Left ventricle myocardium inferior (tissue), 1 donor: ENCODE results near the gene MPND. TPM values are rescaled to one million over a fixed set of nuclear protein-coding genes. Genes with fewer than 3 reads are reported as not detected.

Experiments
- DNase-seq: peaks from one replicate; pipeline ENCODE4 v3.0.0-alpha.2; 2020
- H3K27ac ChIP-seq: fragments of 200-600 bp; replicated peaks from 2 replicates; pipeline ENCODE4 v1.8.0; 2021
- H3K27me3 ChIP-seq: fragments of 200-600 bp; 2 replicates; pipeline ENCODE4 v1.8.0; 2021; ENCODE audit warnings: low read depth
- H3K36me3 ChIP-seq: fragments of 200-600 bp; 2 replicates; pipeline ENCODE4 v1.8.0; 2021
- H3K4me1 ChIP-seq: fragments of 200-600 bp; 2 replicates; pipeline ENCODE4 v1.8.0; 2021
- H3K4me3 ChIP-seq: fragments of 200-600 bp; 2 replicates; pipeline ENCODE4 v1.8.0; 2021; ENCODE audit warnings: mild to moderate bottlenecking, moderate library complexity
- H3K9me3 ChIP-seq: fragments of 200-600 bp; replicated peaks from 2 replicates; pipeline ENCODE4 v1.8.0; 2021
- intact Hi-C: fragments of 100-400 bp; cut with micrococcal nuclease; formaldehyde crosslinking; loops from one replicate; pipeline ENCODE4 v1.11.0; 2022
- total RNA-seq: library from RNA; stranded (reverse); fragmentation: NEBNext Ultra II Directional; extraction: Animal tissue kit (Norgen Biotek cat#: 25700); gene quantifications from one replicate; pipeline ENCODE4 v1.2.1, GENCODE V29; 2021
- TF ChIP-seq, protein P1 (sequence below): fragments of 200-600 bp; IDR thresholded peaks from 2 replicates; pipeline ENCODE4 v1.8.0; 2021; ENCODE audit warnings: antibody characterized with exemption, mild to moderate bottlenecking, borderline replicate concordance
- donor health status: DM: no; HTN: yes; CAD: no; lungs with severe emphysema.

The MPND gene
- total RNA-seq, 1 donor from 2014 or later = 19.2 TPM

- Histone ChIP-seq H3K4me3 (no peak overlapping the region), H3K27ac (no peak overlapping the region), H3K4me1 (peaks cover 7% of the 10 kb centered on the region), H3K36me3 (peaks cover 7% of the 10 kb centered on the region), H3K27me3 (no peaks in the 10 kb centered on the region), H3K9me3 (no peaks in the 10 kb centered on the region)
- intact Hi-C loops = no loop called here
- TF ChIP-seq, protein P1, sequence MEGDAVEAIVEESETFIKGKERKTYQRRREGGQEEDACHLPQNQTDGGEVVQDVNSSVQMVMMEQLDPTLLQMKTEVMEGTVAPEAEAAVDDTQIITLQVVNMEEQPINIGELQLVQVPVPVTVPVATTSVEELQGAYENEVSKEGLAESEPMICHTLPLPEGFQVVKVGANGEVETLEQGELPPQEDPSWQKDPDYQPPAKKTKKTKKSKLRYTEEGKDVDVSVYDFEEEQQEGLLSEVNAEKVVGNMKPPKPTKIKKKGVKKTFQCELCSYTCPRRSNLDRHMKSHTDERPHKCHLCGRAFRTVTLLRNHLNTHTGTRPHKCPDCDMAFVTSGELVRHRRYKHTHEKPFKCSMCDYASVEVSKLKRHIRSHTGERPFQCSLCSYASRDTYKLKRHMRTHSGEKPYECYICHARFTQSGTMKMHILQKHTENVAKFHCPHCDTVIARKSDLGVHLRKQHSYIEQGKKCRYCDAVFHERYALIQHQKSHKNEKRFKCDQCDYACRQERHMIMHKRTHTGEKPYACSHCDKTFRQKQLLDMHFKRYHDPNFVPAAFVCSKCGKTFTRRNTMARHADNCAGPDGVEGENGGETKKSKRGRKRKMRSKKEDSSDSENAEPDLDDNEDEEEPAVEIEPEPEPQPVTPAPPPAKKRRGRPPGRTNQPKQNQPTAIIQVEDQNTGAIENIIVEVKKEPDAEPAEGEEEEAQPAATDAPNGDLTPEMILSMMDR = peak; percentile 89
- DNase-seq = no peak
Measured at GRCh38 chr19:4352701-4353121, 9.3 kb downstream of the MPND start.

DNA sequence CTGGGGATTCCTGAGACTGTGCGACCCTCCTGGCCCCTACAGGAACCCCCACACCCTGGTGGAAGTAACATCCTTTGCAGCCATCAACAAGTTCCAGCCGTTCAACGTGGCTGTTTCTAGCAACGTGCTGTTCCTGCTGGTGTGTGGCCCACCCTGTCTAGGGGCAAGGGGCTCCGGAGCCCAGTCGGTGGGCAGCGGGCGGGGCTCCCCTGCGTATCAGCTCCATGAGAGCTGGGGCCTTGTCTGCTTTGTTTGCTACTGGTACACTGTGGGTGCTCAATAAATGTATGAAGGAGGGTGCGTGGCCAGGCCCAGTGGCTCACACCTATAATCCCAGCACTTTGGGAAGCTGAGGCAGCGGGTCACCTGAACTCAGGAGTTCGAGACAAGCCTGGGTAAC lies 10.9 kb downstream of the MPND start:
- DNase-seq = no peak

DNA sequence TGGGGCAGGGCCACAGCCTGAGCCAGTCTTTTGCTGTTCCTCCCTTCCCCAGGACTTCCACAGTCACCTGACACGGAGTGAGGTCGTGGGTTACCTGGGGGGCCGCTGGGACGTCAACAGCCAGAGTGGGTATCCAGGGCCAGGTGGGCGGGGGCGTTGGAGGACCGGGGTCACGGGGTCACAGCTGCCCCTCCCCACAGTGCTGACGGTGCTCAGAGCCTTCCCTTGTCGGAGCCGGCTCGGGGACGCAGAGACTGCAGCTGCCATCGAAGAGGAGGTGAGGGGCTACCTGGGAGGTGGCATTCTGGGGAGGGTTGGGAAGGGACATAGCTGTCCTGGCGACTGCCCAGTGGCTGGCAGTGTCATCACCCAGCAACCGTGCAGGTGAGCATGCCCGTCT lies 11.5 kb downstream of the MPND start:
- H3K27me3 ChIP-seq = no peaks in the 10 kb centered on the region

More for the DNA sequence above, 10.9 kb downstream of the MPND start:
- no peaks in the 10 kb centered on the region for H3K9me3 ChIP-seq
- TF ChIP-seq, protein P1 = no peak
- peaks cover 7% of the 10 kb centered on the region for H3K4me1 ChIP-seq
- intact Hi-C loops = no loop called here
- H3K36me3 ChIP-seq = peaks cover 13% of the 10 kb centered on the region
- H3K4me3 ChIP-seq = no peak overlapping the region
- H3K27ac ChIP-seq = no peak overlapping the region
- no peaks in the 10 kb centered on the region for H3K27me3 ChIP-seq

GRCh38 chr19:4357095-4357797 lies 13.9 kb downstream of the MPND start:
- intact Hi-C loops = no loop called here
- H3K4me3 ChIP-seq = no peak overlapping the region
- DNase-seq = no peak
- TF ChIP-seq, protein P1 = no peak
- no peaks in the 10 kb centered on the region for H3K9me3 ChIP-seq
- no peak overlapping the region for H3K27ac ChIP-seq
- H3K4me1 ChIP-seq = no peaks in the 10 kb centered on the region
- peaks cover 41% of the 10 kb centered on the region for H3K36me3 ChIP-seq
- H3K27me3 ChIP-seq = no peaks in the 10 kb centered on the region

More for the DNA sequence above, 11.5 kb downstream of the MPND start:
- TF ChIP-seq, protein P1 = no peak
- Histone ChIP-seq H3K4me1 (peaks cover 7% of the 10 kb centered on the region), H3K27ac (no peak overlapping the region), H3K9me3 (no peaks in the 10 kb centered on the region), H3K36me3 (peaks cover 19% of the 10 kb centered on the region), H3K4me3 (no peak overlapping the region)
- no peak for DNase-seq
- intact Hi-C loops = no loop called here

DNA sequence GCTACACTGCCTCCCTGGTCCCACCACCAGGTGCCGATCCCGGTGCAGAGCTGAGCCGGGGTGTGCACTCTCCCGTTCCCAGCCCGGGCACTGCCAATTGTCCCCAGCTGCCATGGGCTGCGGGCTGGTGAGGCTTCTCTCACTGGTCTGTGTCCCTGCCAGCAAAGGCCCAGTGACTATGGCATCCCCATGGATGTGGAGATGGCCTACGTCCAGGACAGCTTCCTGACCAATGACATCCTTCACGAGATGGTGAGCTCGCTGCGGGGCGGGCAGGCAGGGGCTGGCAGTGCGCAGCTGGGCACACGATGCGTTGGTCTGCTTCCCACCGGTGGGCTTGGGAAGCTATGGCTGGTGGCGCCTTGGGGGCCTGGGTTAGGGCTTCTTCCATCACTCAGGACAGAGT lies 14.6 kb downstream of the MPND start:
- Histone ChIP-seq H3K36me3 (peaks cover 47% of the 10 kb centered on the region), H3K4me1 (no peaks in the 10 kb centered on the region), H3K9me3 (no peaks in the 10 kb centered on the region), H3K4me3 (no peak overlapping the region), H3K27me3 (no peaks in the 10 kb centered on the region), H3K27ac (no peak overlapping the region)
- TF ChIP-seq, protein P1 = no peak
- DNase-seq = no peak
- intact Hi-C loops = no loop called here
